ENCODE results near the gene BICC1. TPM values are rescaled to one million over a fixed set of nuclear protein-coding genes. Genes with fewer than 3 reads are reported as not detected.

Gene BICC1
- total and polyA plus RNA-seq, 2 donors (not counting 3 experiments of a cell fraction or from before 2014, with no cell fraction given), result 0.06 to 0.29 TPM

DNA sequence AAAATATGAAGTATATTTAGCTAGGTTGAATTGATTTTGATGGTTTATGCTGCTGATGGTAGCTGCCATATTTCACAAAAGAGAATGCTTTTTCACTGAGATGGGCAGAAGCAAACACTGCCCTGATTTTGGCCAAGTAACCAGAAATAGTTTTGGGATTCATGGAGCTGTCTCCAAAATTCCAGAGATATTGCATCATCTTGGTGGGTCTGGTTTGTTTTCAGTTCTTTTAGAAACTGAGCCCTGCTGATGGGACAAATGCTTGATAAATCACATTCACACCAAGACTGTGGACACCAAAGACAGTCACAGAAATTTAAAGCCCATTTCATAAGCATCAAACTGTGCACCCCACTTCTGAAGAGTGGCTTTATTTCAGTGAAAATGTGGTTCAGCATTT is 140.5 kb downstream of the BICC1 start:
- DNase-seq (ENCODE audit: low read depth, low spot score) (no peak), FAIRE-seq (no peak)
- Histone ChIP-seq H3K27me3 (ENCODE audit: control insufficient read depth in 2 of 2, insufficient read depth in 2 of 2, low read length in 2 of 2) (no peaks in the 10 kb centered on the region), H3K79me2 (ENCODE audit: control insufficient read depth, insufficient read depth, low read length) (no peaks in the 10 kb centered on the region), H3K4me1 (ENCODE audit: control insufficient read depth, extremely low read depth, insufficient read depth, low read length) (no peaks in the 10 kb centered on the region), H2AFZ (ENCODE audit: low read depth, low read length) (no peak overlapping the region), H3K4me3 (replicated peaks in 1 of 3; ENCODE audit: insufficient read depth in 1 of 3, low read depth in 1 of 3, low read length in 3 of 3) (no peak overlapping the region), H3K9ac (replicated peaks; ENCODE audit: extremely low read depth, insufficient read depth, low read length) (no peak overlapping the region), H3K27ac (ENCODE audit: insufficient read depth, low read depth, low read length) (no peak overlapping the region), H3K4me2 (ENCODE audit: insufficient read depth, low read length) (no peak overlapping the region), H4K20me1 (replicated peaks; ENCODE audit: control insufficient read depth, extremely low read depth, insufficient read depth, low read length) (no peaks in the 10 kb centered on the region), H3K9me1 (replicated peaks; ENCODE audit: control insufficient read depth, extremely low read depth, insufficient read depth, low read length) (no peaks in the 10 kb centered on the region), H3K9me3 (replicated peaks; ENCODE audit: control insufficient read depth, insufficient read depth, low read length) (no peaks in the 10 kb centered on the region), H3K36me3 (ENCODE audit: control insufficient read depth in 2 of 2, extremely low read depth in 1 of 2, insufficient read depth in 2 of 2, low read length in 2 of 2) (no peaks in the 10 kb centered on the region)
- dilution Hi-C loops (cut with MboI; ENCODE audit: extremely low pct_ligation_motif_present, low sequenced_read_pairs) (no loop called here), intact Hi-C loops (cut with micrococcal nuclease) (no loop called here)
- CTCF ChIA-PET, result no interaction called here
- POLR2A ChIA-PET, result no interaction called here
- TF ChIP-seq, protein P1, sequence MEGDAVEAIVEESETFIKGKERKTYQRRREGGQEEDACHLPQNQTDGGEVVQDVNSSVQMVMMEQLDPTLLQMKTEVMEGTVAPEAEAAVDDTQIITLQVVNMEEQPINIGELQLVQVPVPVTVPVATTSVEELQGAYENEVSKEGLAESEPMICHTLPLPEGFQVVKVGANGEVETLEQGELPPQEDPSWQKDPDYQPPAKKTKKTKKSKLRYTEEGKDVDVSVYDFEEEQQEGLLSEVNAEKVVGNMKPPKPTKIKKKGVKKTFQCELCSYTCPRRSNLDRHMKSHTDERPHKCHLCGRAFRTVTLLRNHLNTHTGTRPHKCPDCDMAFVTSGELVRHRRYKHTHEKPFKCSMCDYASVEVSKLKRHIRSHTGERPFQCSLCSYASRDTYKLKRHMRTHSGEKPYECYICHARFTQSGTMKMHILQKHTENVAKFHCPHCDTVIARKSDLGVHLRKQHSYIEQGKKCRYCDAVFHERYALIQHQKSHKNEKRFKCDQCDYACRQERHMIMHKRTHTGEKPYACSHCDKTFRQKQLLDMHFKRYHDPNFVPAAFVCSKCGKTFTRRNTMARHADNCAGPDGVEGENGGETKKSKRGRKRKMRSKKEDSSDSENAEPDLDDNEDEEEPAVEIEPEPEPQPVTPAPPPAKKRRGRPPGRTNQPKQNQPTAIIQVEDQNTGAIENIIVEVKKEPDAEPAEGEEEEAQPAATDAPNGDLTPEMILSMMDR (IDR thresholded peaks at IDR 0.05; ENCODE audit: extremely low read depth in 1 of 2, insufficient read depth in 1 of 2, low read depth in 1 of 2, low read length in 2 of 2), result no peak
- TF ChIP-seq EZH2 (IDR thresholded peaks at IDR 0.05; ENCODE audit: borderline replicate concordance, low read depth, low read length, severe bottlenecking) (no peak), POLR2A (IDR thresholded peaks at IDR 0.05; ENCODE audit: low read depth, low read length) (no peak), POLR2AphosphoS5 (IDR thresholded peaks at IDR 0.05; ENCODE audit: insufficient read depth, low read depth, low read length) (no peak), FOS (IDR thresholded peaks at IDR 0.05; ENCODE audit: borderline replicate concordance, insufficient read depth, low read length) (no peak), MYC (IDR thresholded peaks at IDR 0.05; ENCODE audit: low read depth, low read length) (no peak), GATA2 (IDR thresholded peaks at IDR 0.05; ENCODE audit: insufficient read depth, insufficient read length, low read depth, low read length) (no peak), JUN (IDR thresholded peaks at IDR 0.05; ENCODE audit: borderline replicate concordance, insufficient read depth, insufficient read length, low read depth) (no peak)
- TF ChIP-seq, protein P2, sequence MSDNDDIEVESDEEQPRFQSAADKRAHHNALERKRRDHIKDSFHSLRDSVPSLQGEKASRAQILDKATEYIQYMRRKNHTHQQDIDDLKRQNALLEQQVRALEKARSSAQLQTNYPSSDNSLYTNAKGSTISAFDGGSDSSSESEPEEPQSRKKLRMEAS (IDR thresholded peaks at IDR 0.05; ENCODE audit: insufficient read depth, insufficient read length), result no peak
- no TSS peak for BruUV-seq (replicated peaks)
